IMR-90 (cell line): Measurements from ENCODE around the gene MED12L. TPM values are rescaled to one million over a fixed set of nuclear protein-coding genes. Genes with fewer than 3 reads are reported as not detected.

ENCODE experiments used
- ATAC-seq: fragments of 200-7000 bp; cut with Tn5 transposase; 2 replicates; pipeline ENCODE4 v1.9.1; 2020; ENCODE audit warnings: low read depth, mild to moderate bottlenecking, moderate library complexity
- BruUV-seq: library from RNA; stranded (reverse); fragments of 400-500 nt; replicated peaks from 2 replicates; lab custom pipeline; 2021; lab: Mats Ljungman, UMichigan
- CTCF ChIA-PET: fragments of 300-600 bp; formaldehyde crosslinking; extraction: SDS; loops from one replicate; lab custom pipeline; 2021; ENCODE audit warnings: antibody characterized with exemption; lab: Yijun Ruan, JAX
- POLR2A ChIA-PET: fragments of 300-600 bp; sonication (Branson Sonifier 250); formaldehyde crosslinking; loops from one replicate; lab custom pipeline; 2022; ENCODE audit warnings: antibody characterized with exemption; ENCODE audit not compliant: unreplicated experiment; lab: Charles Lee
- DNase-seq: peaks from one replicate; pipeline ENCODE4 v3.0.0; 2013
- H2AFZ ChIP-seq: replicated peaks from 2 replicates; pipeline ENCODE3; 2013; ENCODE audit warnings: low read length, mild to moderate bottlenecking; ENCODE audit not compliant: poor library complexity
- H2AK5ac ChIP-seq: 2 replicates; pipeline ENCODE4 v1.6.1; 2013; ENCODE audit warnings: low read depth, low read length, inconsistent platforms
- H2AK9ac ChIP-seq: replicated peaks from 2 replicates; pipeline ENCODE3; 2013; ENCODE audit warnings: mild to moderate bottlenecking, low read depth, low read length, moderate library complexity; ENCODE audit not compliant: poor library complexity
- H2BK120ac ChIP-seq: 2 replicates; pipeline ENCODE4 v1.6.1; 2013; ENCODE audit warnings: low read depth, low read length, inconsistent platforms
- H2BK15ac ChIP-seq: 3 replicates; pipeline ENCODE4 v1.6.1; 2013; ENCODE audit warnings: low read depth, low read length, inconsistent platforms
- H2BK20ac ChIP-seq: 2 replicates; pipeline ENCODE4 v1.6.1; 2013; ENCODE audit warnings: low read depth, mild to moderate bottlenecking, inconsistent platforms, low read length, moderate library complexity
- H2BK5ac ChIP-seq: 2 replicates; pipeline ENCODE4 v1.6.1; 2013; ENCODE audit warnings: mild to moderate bottlenecking, low read depth, low read length, inconsistent platforms; ENCODE audit not compliant: poor library complexity, severe bottlenecking
- H3K14ac ChIP-seq: replicated peaks from 2 replicates; pipeline ENCODE4 v1.6.1; 2013; ENCODE audit warnings: low read depth, low read length, inconsistent platforms
- H3K18ac ChIP-seq: 2 replicates; pipeline ENCODE4 v1.6.1; 2013; ENCODE audit warnings: low read depth, low read length, control low read depth
- H3K23ac ChIP-seq: 2 replicates; pipeline ENCODE4 v1.6.1; 2013; ENCODE audit warnings: low read depth, low read length, inconsistent platforms
- H3K27ac ChIP-seq: 2 replicates; pipeline ENCODE4 v1.5.1; 2013; ENCODE audit warnings: mild to moderate bottlenecking, control low read depth, low read length; ENCODE audit not compliant: insufficient read depth
- H3K27me3 ChIP-seq: 2 replicates; pipeline ENCODE4 v1.6.1; 2013; ENCODE audit warnings: low read length; ENCODE audit not compliant: control insufficient read depth, insufficient read depth
- H3K36me3 ChIP-seq: 2 replicates; pipeline ENCODE4 v1.6.1; 2013; ENCODE audit warnings: low read length, mixed read lengths; ENCODE audit not compliant: control insufficient read depth, insufficient read depth
- H3K4ac ChIP-seq: 2 replicates; pipeline ENCODE4 v1.6.1; 2013; ENCODE audit warnings: low read depth, low read length, inconsistent platforms
- H3K4me1 ChIP-seq: 2 replicates; pipeline ENCODE4 v1.6.1; 2013; ENCODE audit warnings: low read length, mixed read lengths; ENCODE audit not compliant: control insufficient read depth, insufficient read depth
- H3K4me2 ChIP-seq: 2 replicates; pipeline ENCODE4 v1.6.1; 2013; ENCODE audit warnings: low read depth, mild to moderate bottlenecking, control low read depth, low read length, moderate library complexity
- H3K4me3 ChIP-seq: 2 replicates; pipeline ENCODE4 v1.5.1; 2013; ENCODE audit warnings: low read depth, mild to moderate bottlenecking, control low read depth, low read length, moderate library complexity; ENCODE audit not compliant: insufficient read depth
- H3K56ac ChIP-seq: 2 replicates; pipeline ENCODE4 v1.6.1; 2013; ENCODE audit warnings: low read length, inconsistent platforms; ENCODE audit not compliant: insufficient read depth; ENCODE audit errors: extremely low read depth
- H3K79me1 ChIP-seq, 2 experiments: 2 replicates each; pipeline ENCODE4 v1.6.1; 2013; ENCODE audit warnings: low read length in 2 of 2, inconsistent platforms in 1 of 2, low read depth in 1 of 2
- H3K9ac ChIP-seq: 2 replicates; pipeline ENCODE4 v1.6.1; 2013; ENCODE audit warnings: low read depth, low read length, control low read depth
- H3K9me1 ChIP-seq: 2 replicates; pipeline ENCODE4 v1.6.1; 2013; ENCODE audit warnings: low read length, inconsistent platforms; ENCODE audit not compliant: insufficient read depth
- H3K9me3 ChIP-seq: 2 replicates; pipeline ENCODE4 v1.6.1; 2013; ENCODE audit warnings: low read length; ENCODE audit not compliant: control insufficient read depth, insufficient read depth
- H4K20me1 ChIP-seq: 2 replicates; pipeline ENCODE4 v1.6.1; 2013; ENCODE audit warnings: low read length, inconsistent platforms; ENCODE audit not compliant: insufficient read depth
- H4K5ac ChIP-seq: 2 replicates; pipeline ENCODE4 v1.6.1; 2013; ENCODE audit warnings: mild to moderate bottlenecking, low read depth, low read length, control low read depth
- H4K8ac ChIP-seq, 2 experiments: 2 replicates each; pipeline ENCODE4 v1.6.1; 2013; ENCODE audit warnings: low read depth in 2 of 2, low read length in 2 of 2, control low read depth in 1 of 2, inconsistent platforms in 1 of 2
- H4K91ac ChIP-seq: 2 replicates; pipeline ENCODE4 v1.6.1; 2013; ENCODE audit warnings: low read depth, low read length, inconsistent platforms; ENCODE audit not compliant: insufficient read depth
- BHLHE40 ChIP-seq: fragments of 150-350 bp; IDR thresholded peaks from 2 replicates; pipeline ENCODE4 v1.6.1; 2016; ENCODE audit warnings: mild to moderate bottlenecking, low read depth, low read length
- CEBPB ChIP-seq: IDR thresholded peaks from 2 replicates; pipeline ENCODE4 v1.6.1; 2012; ENCODE audit warnings: low read depth, low read length, improper control_type of control experiment
- CHD1 ChIP-seq: IDR thresholded peaks from 2 replicates; pipeline ENCODE4 v1.6.1; 2012; ENCODE audit warnings: low read depth, low read length, improper control_type of control experiment
- FOS ChIP-seq: fragments of 150-350 bp; IDR thresholded peaks from 2 replicates; pipeline ENCODE4 v1.6.1; 2016; ENCODE audit warnings: low read depth, low read length
- MAFK ChIP-seq: IDR thresholded peaks from 2 replicates; pipeline ENCODE4 v1.6.1; 2012; ENCODE audit warnings: low read depth, low read length, improper control_type of control experiment
- MAZ ChIP-seq: IDR thresholded peaks from 2 replicates; pipeline ENCODE4 v1.6.1; 2012; ENCODE audit warnings: low read depth, mild to moderate bottlenecking, low read length, improper control_type of control experiment, moderate library complexity, borderline replicate concordance
- MXI1 ChIP-seq: IDR thresholded peaks from 2 replicates; pipeline ENCODE4 v1.6.1; 2012; ENCODE audit warnings: low read depth, mild to moderate bottlenecking, low read length, moderate library complexity, borderline replicate concordance
- NFE2L2 ChIP-seq: fragments of 150-350 bp; IDR thresholded peaks from 2 replicates; pipeline ENCODE4 v1.6.1; 2016; ENCODE audit warnings: low read depth, mild to moderate bottlenecking, low read length
- POLR2A ChIP-seq: IDR thresholded peaks from 2 replicates; pipeline ENCODE4 v1.6.1; 2012; ENCODE audit warnings: mild to moderate bottlenecking, low read depth, low read length
- RAD21 ChIP-seq: IDR thresholded peaks from 2 replicates; pipeline ENCODE4 v1.6.1; 2012; ENCODE audit warnings: low read length, improper control_type of control experiment
- RCOR1 ChIP-seq: IDR thresholded peaks from 2 replicates; pipeline ENCODE4 v1.6.1; 2012; ENCODE audit warnings: mild to moderate bottlenecking, low read length, improper control_type of control experiment; ENCODE audit not compliant: insufficient replicate concordance
- RFX5 ChIP-seq: IDR thresholded peaks from 2 replicates; pipeline ENCODE4 v1.8.0; 2012; ENCODE audit warnings: low read depth, mild to moderate bottlenecking, low read length, moderate library complexity
- SMC3 ChIP-seq: fragments of 150-350 bp; IDR thresholded peaks from 2 replicates; pipeline ENCODE4 v1.6.1; 2016; ENCODE audit warnings: low read depth, mild to moderate bottlenecking, antibody characterized with exemption, low read length, moderate library complexity
- USF2 ChIP-seq: fragments of 150-350 bp; IDR thresholded peaks from 2 replicates; pipeline ENCODE4 v1.6.1; 2017; ENCODE audit warnings: mild to moderate bottlenecking, antibody characterized with exemption, low read length, low read depth
- dilution Hi-C: fragments of 300-500 bp; cut with HindIII; formaldehyde crosslinking; loops from one replicate; pipeline ENCODE4 v1.14.3; 2018; ENCODE audit warnings: low sequenced_read_pairs; ENCODE audit not compliant: unreplicated experiment
- in situ Hi-C: fragments of 300-500 bp; cut with MboI; formaldehyde crosslinking; loops from 3 replicates; pipeline ENCODE4 v1.14.3; 2019; ENCODE audit warnings: low sequenced_read_pairs, inconsistent platforms, mixed read lengths
- intact Hi-C: fragments of 100-400 bp; cut with micrococcal nuclease; formaldehyde crosslinking; loops from 2 replicates; pipeline ENCODE4 v1.10.0; 2022
- polyA plus RNA-seq, 3 experiments: library from polyadenylated mRNA; depleted of rRNA; stranded (reverse); fragments of >200 nt; gene quantifications; 2 replicates each; pipeline ENCODE4 v1.2.3, GENCODE V29; 2012; ENCODE audit warnings: low replicate concordance in 1 of 3
- total RNA-seq: library from RNA; depleted of rRNA; stranded (reverse); fragments of >200 nt; gene quantifications from 2 replicates; pipeline ENCODE4 v1.2.3, GENCODE V29; 2012
- TF ChIP-seq, protein P1 (sequence below): conservative IDR thresholded peaks from 2 replicates; pipeline ENCODE4 v1.5.1; 2012; ENCODE audit warnings: mild to moderate bottlenecking, low read depth, low read length, improper control_type of control experiment
- TF ChIP-seq, protein P2 (sequence below): fragments of 150-350 bp; IDR thresholded peaks from 2 replicates; pipeline ENCODE4 v1.6.1; 2016; ENCODE audit warnings: low read depth, mild to moderate bottlenecking, low read length, moderate library complexity, borderline replicate concordance

The MED12L gene
- total and polyA plus RNA-seq, 2 of the 4 experiments (the other 2 are of a cell fraction): 0.05 to 0.18 TPM

- Histone ChIP-seq H4K20me1 (no peaks in the 10 kb centered on the region), H3K79me1 (no peaks in the 10 kb centered on the region), H3K9me3 (no peaks in the 10 kb centered on the region), H4K8ac (no peak overlapping the region), H3K36me3 (no peaks in the 10 kb centered on the region), H3K18ac (no peak overlapping the region), H3K4ac (no peak overlapping the region), H2BK15ac (no peak overlapping the region), H3K27ac (no peak overlapping the region), H3K4me3 (no peak overlapping the region), H3K4me2 (no peak overlapping the region), H3K56ac (no peak overlapping the region), H2AK5ac (no peak overlapping the region), H3K23ac (no peak overlapping the region), H3K4me1 (no peaks in the 10 kb centered on the region), H4K91ac (no peak overlapping the region), H2BK20ac (no peak overlapping the region), H3K27me3 (peaks cover 7% of the 10 kb centered on the region), H3K9ac (no peak overlapping the region), H3K9me1 (no peaks in the 10 kb centered on the region), H2BK5ac (no peak overlapping the region), H2BK120ac (no peak overlapping the region), H3K14ac (no peak overlapping the region), H2AFZ (no peak overlapping the region), H2AK9ac (no peak overlapping the region), H4K5ac (no peak overlapping the region)
- POLR2A ChIA-PET: no interaction called here
- intact Hi-C loops: no loop called here
- BruUV-seq: no TSS peak
- in situ Hi-C loops: no loop called here
- CTCF ChIA-PET: no interaction called here
- DNase-seq: no peak
- no peak for TF ChIP-seq CEBPB
- TF ChIP-seq MAZ: no peak
- no peak for TF ChIP-seq MXI1
- TF ChIP-seq RAD21: no peak
- TF ChIP-seq RFX5: no peak
- TF ChIP-seq, protein P1, sequence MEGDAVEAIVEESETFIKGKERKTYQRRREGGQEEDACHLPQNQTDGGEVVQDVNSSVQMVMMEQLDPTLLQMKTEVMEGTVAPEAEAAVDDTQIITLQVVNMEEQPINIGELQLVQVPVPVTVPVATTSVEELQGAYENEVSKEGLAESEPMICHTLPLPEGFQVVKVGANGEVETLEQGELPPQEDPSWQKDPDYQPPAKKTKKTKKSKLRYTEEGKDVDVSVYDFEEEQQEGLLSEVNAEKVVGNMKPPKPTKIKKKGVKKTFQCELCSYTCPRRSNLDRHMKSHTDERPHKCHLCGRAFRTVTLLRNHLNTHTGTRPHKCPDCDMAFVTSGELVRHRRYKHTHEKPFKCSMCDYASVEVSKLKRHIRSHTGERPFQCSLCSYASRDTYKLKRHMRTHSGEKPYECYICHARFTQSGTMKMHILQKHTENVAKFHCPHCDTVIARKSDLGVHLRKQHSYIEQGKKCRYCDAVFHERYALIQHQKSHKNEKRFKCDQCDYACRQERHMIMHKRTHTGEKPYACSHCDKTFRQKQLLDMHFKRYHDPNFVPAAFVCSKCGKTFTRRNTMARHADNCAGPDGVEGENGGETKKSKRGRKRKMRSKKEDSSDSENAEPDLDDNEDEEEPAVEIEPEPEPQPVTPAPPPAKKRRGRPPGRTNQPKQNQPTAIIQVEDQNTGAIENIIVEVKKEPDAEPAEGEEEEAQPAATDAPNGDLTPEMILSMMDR: no peak
- no peak for TF ChIP-seq SMC3
- TF ChIP-seq RCOR1: no peak
- TF ChIP-seq NFE2L2: no peak
- TF ChIP-seq FOS: no peak
- no peak for TF ChIP-seq USF2
- no peak for TF ChIP-seq MAFK
- no peak for TF ChIP-seq POLR2A
- TF ChIP-seq, protein P2, sequence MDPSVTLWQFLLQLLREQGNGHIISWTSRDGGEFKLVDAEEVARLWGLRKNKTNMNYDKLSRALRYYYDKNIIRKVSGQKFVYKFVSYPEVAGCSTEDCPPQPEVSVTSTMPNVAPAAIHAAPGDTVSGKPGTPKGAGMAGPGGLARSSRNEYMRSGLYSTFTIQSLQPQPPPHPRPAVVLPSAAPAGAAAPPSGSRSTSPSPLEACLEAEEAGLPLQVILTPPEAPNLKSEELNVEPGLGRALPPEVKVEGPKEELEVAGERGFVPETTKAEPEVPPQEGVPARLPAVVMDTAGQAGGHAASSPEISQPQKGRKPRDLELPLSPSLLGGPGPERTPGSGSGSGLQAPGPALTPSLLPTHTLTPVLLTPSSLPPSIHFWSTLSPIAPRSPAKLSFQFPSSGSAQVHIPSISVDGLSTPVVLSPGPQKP: no peak
- no peak for TF ChIP-seq CHD1
- no peak for TF ChIP-seq BHLHE40
- dilution Hi-C loops: no loop called here
- ATAC-seq: no peak
Measured at GRCh38 chr3:151123827-151124226, 38.4 kb downstream of the MED12L start.
